GM19455 (cell line): ENCODE measurements around the gene YAP1.

Experiments
- ATAC-seq: cut with Tn5 transposase; IDR thresholded peaks from one replicate; pipeline ENCODE4 v1.9.1; 2021; ENCODE audit not compliant: unreplicated experiment

Gene YAP1

GRCh38 chr11:102109896-102110760 lies at the start of gene YAP1:
TSS of gene YAP1 (plus strand) at chr11:102110447. CDS start at chr11:102110849, 402 bp downstream.
- peak; percentile 90 for ATAC-seq

DNA sequence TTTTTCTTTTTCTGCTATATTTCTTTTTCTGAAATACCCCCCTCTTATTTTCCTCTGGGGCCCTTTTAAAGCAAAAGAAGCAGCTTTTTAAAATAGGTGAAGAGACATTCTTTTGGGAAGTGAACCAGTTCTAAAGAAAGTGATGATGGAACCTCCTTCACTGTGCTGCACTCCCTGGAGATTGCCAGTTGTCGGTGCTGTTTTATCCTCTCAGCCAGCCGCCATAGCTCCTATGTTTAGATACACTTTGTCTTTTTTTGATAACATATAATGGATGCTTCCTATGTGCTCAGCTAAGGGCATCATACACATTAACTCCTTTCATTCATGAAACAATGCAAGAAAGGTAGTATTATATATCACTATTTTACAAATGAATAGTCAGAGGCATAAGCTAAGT lies 49.0 kb upstream of the YAP1 start:
- ATAC-seq = no peak

GRCh38 chr11:102062106-102062505 lies 48.1 kb upstream of the YAP1 start:
- no peak for ATAC-seq

- ATAC-seq = no peak
Observed at GRCh38 chr11:102064316-102064715, 45.9 kb upstream of the YAP1 start.

GRCh38 chr11:102070766-102071165 lies 39.5 kb upstream of the YAP1 start:
- no peak for ATAC-seq

DNA sequence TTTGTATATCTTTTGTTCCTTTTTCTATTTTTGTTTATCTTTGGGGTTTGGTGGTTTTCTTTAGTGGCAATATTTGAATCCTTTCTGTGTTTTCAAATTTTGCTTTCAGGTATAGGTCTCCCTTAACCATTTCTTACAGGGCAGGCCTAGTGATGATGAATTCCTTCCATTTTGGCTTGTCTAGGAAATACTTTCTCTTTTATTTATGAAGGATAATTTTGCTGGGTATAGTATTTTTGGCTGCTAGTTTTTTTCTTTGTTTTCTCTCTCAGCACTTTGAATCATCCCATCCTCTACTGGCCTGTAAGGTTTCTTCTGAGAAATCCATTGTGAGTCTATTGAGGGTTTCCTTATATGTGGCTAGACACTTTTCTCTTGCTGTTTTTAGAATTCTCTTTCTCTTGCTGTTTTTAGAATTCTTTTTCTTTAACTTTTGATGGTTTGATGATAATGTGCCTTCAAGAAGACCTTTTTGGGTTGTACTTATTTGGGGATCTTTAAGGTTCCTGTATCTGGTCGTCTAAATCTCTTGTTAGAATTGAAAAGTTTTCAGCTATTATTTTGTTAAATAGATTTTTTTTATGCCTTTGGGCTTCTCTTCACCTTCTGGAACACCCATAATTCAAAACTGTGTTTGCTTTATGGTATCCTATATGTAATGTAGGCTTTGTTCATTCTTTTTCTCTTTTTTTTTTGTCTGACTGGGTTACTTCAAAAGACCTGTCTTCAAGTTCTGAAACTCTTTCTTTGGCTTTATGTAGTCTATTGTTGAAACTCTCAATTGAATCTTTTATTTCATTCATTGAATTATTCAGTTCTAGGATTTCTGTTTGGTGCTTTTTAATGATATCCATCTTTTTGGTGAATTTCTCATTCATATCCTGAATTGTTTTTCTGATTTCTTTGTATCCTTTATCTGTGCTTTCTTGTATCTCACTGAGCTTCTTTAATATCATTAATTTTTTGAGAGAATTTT lies 38.5 kb upstream of the YAP1 start:
- no peak for ATAC-seq

DNA sequence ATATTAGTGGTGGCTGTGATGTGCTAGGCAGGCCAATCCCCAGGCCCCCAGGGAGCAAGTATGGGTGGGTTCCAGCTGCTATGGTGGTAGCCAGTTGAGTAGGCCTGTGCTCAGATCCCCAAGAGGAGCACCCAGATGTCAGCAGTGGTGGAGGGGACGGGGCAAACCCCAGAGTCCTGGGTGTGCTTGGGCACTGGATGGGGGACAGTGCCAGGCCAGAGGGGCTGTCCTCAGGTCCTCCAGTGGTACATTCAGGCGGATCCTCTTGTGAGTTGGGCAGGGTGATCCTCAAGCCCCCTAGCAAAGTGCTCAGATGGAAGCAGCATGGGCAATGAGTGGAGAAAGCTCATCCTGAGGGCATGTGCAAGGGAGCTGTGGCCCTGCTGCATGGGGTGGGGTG lies 37.0 kb upstream of the YAP1 start:
- ATAC-seq = no peak

- no peak for ATAC-seq
Observed at GRCh38 chr11:102079625-102080024, 30.6 kb upstream of the YAP1 start.

GRCh38 chr11:102081313-102081712 lies 28.9 kb upstream of the YAP1 start:
- ATAC-seq = no peak

- ATAC-seq = no peak
Observed at GRCh38 chr11:102085864-102086551, 24.2 kb upstream of the YAP1 start.

DNA sequence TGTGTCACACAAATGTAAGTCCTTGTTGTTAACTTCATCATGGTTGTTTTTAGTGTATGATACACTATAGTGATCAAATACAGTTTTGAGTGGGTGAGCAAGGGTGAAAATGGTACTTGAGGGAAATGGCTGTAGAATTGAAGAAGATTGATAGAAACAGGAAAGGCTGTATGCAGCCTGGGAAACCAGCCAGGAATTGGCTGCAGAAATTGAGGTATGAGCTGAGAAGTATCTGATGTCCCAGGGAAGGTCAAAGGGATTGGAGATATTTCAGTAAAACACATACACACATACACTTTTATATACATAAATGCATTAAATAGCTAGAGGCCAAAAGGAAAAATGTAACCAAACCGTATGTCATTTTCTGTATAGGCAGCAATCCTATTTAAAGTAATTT lies 13.1 kb upstream of the YAP1 start:
- no peak for ATAC-seq

DNA sequence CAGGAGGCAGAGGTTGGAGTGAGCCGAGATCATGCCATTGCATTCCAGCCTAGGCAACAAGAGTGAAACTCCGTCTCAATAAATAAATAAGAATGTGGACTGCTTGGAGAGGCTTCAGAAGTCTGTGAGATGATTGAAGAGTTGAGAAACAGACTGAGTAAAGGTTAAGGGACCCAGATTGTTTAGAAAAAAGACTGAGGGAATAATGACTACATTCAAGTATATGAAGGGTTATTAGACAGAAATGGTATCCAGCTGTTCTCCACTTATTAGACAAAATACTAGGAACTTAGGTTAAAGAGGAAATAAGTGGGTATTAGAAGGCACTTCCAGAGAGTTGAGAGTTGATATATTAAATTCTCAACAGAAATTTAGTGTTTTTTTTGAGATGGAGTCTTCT lies 10.5 kb upstream of the YAP1 start:
- no peak for ATAC-seq

GRCh38 chr11:102108734-102109440 lies 1.4 kb upstream of the YAP1 start:
- no peak for ATAC-seq

- peak; percentile 37 for ATAC-seq
Observed at GRCh38 chr11:102110761-102111010, 439 bp downstream of the YAP1 start.

- peak; percentile 8 for ATAC-seq
Observed at GRCh38 chr11:102111011-102111786, 952 bp downstream of the YAP1 start.

DNA sequence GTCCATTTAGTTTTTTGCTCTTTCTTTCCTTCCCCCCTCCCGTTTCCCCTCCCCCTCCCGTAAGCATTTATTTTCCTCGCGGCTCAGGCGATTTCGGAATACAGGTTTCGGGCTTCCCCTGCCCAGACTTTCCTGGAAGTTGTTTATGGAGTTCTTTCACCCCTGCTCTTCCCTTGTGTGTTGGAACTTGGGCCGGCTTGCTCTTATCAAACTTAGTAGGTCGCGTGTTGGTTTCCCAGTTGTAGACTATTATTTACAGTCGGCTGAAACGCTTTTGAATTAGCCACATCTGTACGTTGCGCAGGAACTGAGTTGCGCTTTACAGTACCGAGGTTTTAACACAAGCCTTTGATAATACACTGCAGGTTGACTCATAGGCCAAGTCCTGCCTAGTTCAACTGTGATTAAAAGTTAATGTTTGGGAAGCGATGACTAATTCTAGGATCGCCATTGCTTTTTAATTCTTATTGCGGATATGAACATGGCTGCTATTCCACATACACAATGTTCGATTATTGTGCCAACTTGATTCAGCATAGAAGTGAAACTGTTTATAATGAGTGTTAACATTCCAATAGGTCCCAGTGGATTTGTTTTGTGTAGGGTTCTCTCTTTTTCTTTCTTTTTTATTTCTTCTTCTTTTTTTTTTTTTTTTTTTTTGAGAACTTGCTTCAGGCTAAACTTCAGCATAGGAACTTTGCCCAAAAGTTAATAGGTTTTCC lies 1.7 kb downstream of the YAP1 start:
- no peak for ATAC-seq

DNA sequence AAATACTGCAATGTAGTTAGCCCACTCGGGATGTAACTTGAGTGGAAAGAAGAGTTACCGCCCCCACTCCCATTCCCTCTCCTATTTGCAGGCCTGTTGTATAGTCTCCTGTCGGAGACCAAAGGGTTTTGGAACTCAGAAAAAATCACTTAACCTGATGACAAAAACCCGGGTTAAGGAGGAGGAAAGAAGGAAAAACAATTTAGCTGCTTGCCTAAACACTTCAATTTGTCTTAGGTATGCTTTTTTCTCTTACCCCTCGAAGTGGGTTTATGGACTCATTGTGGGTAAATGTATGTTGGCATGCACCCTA lies 2.2 kb downstream of the YAP1 start:
- no peak for ATAC-seq

- ATAC-seq = no peak
Observed at GRCh38 chr11:102114032-102114431, 3.8 kb downstream of the YAP1 start.

GRCh38 chr11:102115557-102115956 lies 5.3 kb downstream of the YAP1 start:
- ATAC-seq = no peak
